Inferior parietal cortex (tissue), 1 donor: ENCODE results near the gene NKD1.

Source experiments
- DNase-seq: peaks from one replicate; pipeline ENCODE4 v3.0.0-alpha.2; 2016; ENCODE audit errors: extremely low spot score

The NKD1 gene

GRCh38 chr16:50694206-50694605 is 146.0 kb downstream of the NKD1 start:
- no peak for DNase-seq

DNA sequence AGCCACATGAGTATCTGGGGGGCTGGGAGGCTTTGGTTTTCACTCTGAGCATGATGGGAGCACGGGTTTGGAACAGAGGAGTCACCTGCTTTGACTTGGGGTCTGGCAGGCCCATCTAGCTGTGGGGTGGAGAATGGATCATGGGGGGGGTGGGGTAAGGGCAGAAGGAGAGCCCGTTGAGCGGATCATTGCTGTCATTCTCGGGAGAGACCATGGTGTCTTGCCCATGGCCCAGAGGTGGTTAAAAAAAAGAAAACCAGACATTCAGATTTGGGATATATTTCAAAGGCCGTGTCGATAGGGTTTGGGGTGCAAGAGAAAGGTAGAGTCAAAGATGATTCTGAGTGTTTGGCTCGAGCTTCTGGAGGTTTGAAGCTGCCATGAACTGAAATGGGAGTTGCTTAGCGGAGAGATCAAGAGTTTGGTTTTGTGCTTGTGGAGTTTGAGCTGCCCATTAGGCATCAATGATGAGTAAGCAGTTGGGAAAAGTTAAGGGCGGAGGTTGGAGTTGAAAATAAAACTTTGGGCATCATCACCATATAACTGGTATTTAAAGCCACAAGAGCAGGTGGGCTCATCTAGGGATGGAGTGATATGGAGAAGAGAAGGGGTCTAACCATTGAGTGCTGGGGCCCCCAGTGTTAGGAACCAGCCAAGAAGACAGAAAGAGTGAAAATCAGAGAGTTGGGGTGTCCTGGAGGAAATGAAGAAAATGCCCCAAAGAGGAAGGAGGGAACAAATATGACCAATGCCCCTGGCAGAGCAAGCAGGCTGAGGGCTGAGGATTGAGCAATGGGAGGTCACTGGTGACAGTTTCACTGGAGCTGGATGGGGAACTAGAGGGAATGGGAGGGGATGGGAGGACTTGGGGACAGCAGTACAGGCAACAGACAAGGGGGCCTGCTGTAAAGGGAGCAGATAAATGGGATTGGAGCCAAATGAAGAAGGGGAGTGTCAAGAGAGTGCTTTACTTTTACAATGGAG is 147.1 kb downstream of the NKD1 start:
- no peak for DNase-seq

DNA sequence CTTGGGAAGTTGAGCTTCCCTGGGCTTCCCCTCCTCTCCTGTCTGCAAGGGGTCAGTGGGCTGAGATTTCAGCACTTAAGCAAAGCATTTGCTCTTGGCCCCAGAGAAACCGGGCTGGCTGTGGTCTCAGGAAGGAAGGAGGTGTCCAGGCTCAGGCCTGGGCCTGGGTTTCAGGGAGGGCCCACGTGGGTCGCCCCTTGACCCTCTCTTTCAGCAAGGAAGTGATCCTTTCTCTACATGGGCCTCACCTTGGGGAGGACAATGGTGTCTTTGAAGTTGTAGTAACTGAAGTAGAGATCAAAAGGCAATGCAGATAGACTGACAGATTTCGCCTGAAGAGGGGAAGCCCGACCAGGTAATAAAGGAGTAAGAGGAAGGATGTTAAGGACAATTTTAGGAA is 147.9 kb downstream of the NKD1 start:
- no peak for DNase-seq

GRCh38 chr16:50696575-50697420 is 148.6 kb downstream of the NKD1 start:
- DNase-seq: no peak

DNA sequence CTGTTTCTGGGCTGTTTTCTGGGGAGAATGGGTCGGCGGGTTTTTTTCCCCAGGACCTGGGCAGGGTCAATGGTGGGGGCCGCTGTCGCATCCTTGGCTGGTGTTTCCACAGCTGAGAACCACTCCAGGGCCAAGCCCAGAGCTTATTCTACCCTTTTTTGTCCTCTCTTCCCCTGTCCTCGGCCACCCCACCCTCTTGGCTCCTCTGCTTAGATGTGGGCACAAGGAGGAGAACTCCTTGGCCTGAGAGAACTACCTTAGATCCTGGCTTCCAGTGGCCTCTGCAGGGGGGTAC is 149.2 kb downstream of the NKD1 start:
- no peak for DNase-seq

- DNase-seq: no peak
These were observed 149.9 kb downstream of the NKD1 start for GRCh38 chr16:50697881-50698767.
